K562 (cell line): ENCODE data around the gene DSC2. TPM values are rescaled to one million over a fixed set of nuclear protein-coding genes. Genes with fewer than 3 reads are reported as not detected.

Experiments
- BCOR ChIP-seq: fragments of 450-650 bp; IDR thresholded peaks from 2 replicates; pipeline ENCODE4 v1.6.1; 2016
- BRF1 ChIP-seq: IDR thresholded peaks from 3 replicates; pipeline ENCODE4 v1.6.1; 2011; ENCODE audit warnings: borderline replicate concordance, mild to moderate bottlenecking; ENCODE audit not compliant: insufficient read length; ENCODE audit errors: extremely low read depth
- MAZ ChIP-seq, 2 experiments: fragments of 450-650 bp in 1 of 2; sonication (generic) in 1 of 2; formaldehyde crosslinking; IDR thresholded peaks in 1 of 2; conservative IDR thresholded peaks in 1 of 2; 2 replicates each; pipeline versions ENCODE4 v1.4.0 to v1.5.0; 2020; ENCODE audit warnings: mild to moderate bottlenecking in 1 of 2, missing genetic modification reagents in 1 of 2
- MTA3 ChIP-seq: fragments of 450-650 bp; formaldehyde crosslinking; IDR thresholded peaks from 2 replicates; pipeline ENCODE4 v1.6.1; 2017; ENCODE audit warnings: mild to moderate bottlenecking, borderline replicate concordance
- NR4A1 ChIP-seq, 2 experiments: fragments of 250-450 bp in 1 of 2; fragments of 450-650 bp in 1 of 2; sonication (Bioruptor Pico) in 1 of 2; IDR thresholded peaks; 2 replicates each; pipeline versions ENCODE4 v1.4.0 to v1.6.1; 2016 to 2020; ENCODE audit warnings: mild to moderate bottlenecking in 2 of 2, missing compliant biosample characterization in 1 of 2, missing genetic modification characterization in 1 of 2, moderate library complexity in 1 of 2
- SMARCB1 ChIP-seq: IDR thresholded peaks from 2 replicates; pipeline ENCODE4 v1.6.1; 2011; ENCODE audit warnings: improper control_type of control experiment, low read depth; ENCODE audit not compliant: insufficient read length
- STAT6 ChIP-seq: sonication (generic); formaldehyde crosslinking; IDR thresholded peaks from 2 replicates; pipeline ENCODE4 v1.8.1; 2023; ENCODE audit warnings: mild to moderate bottlenecking, missing genetic modification reagents
- TGIF2 ChIP-seq: sonication (generic); formaldehyde crosslinking; IDR thresholded peaks from 2 replicates; pipeline ENCODE4 v1.8.1; 2022; ENCODE audit warnings: mild to moderate bottlenecking, missing genetic modification reagents, moderate library complexity
- XRCC4 ChIP-seq: IDR thresholded peaks from one replicate; pipeline ENCODE4 v1.6.1; 2011; ENCODE audit not compliant: insufficient read depth, insufficient read length; ENCODE audit errors: extremely low read depth
- ZBTB40 ChIP-seq, 2 experiments: fragments of 450-650 bp in 1 of 2; sonication (generic) in 1 of 2; formaldehyde crosslinking in 1 of 2; IDR thresholded peaks; 2 replicates each; pipeline versions ENCODE4 v1.7.1 to v1.9.0; 2016 to 2022; ENCODE audit warnings: inconsistent platforms in 1 of 2, mild to moderate bottlenecking in 1 of 2, missing genetic modification reagents in 1 of 2
- ZBTB8A ChIP-seq: fragments of 450-650 bp; IDR thresholded peaks from 2 replicates; pipeline ENCODE4 v1.6.1; 2018; ENCODE audit warnings: mild to moderate bottlenecking, moderate library complexity; ENCODE audit not compliant: partially characterized antibody
- ZKSCAN8 ChIP-seq: fragments of 200-800 bp; sonication (Bioruptor generic); IDR thresholded peaks from 2 replicates; pipeline ENCODE4 v1.6.1; 2016; ENCODE audit warnings: missing genetic modification characterization, missing compliant biosample characterization
- polyA plus RNA-seq, 8 experiments: library from polyadenylated mRNA; depleted of rRNA in 4 of 8; stranded (reverse) in 5 of 8; unstranded in 3 of 8; fragments of >200 nt; fragmentation: Nextera tagmentation in 2 of 8; fragmentation: Illumina TruSeq in 1 of 8; extraction: Ambion mirVana in 2 of 8; extraction: Trizol in 1 of 8; gene quantifications; 2 replicates each; pipeline versions ENCODE4 v1.2.1 to v1.2.3, GENCODE V29; 2011 to 2014; ENCODE audit warnings: inconsistent platforms in 1 of 8, missing spikeins in 1 of 8
- total RNA-seq, 7 experiments: library from RNA; depleted of rRNA in 6 of 7; stranded (reverse); fragments of >200 nt in 6 of 7; fragmentation: Illumina TruSeq in 2 of 7; extraction: Trizol in 2 of 7; gene quantifications; 2 replicates each; pipeline versions ENCODE4 v1.2.1 to v1.2.3, GENCODE V29; 2011 to 2021; ENCODE audit warnings: low replicate concordance in 1 of 7
- TF ChIP-seq, protein P1 (sequence below): fragments of 250-450 bp; sonication (Bioruptor Pico); IDR thresholded peaks from 2 replicates; pipeline ENCODE4 v1.4.0; 2020; ENCODE audit warnings: mild to moderate bottlenecking

The DSC2 gene
- total and polyA plus RNA-seq, 9 of the 15 experiments (the other 6 are each of a cell fraction or from before 2014, with no cell fraction given): 3.8 to 15.3 (median 6.4) TPM

DNA sequence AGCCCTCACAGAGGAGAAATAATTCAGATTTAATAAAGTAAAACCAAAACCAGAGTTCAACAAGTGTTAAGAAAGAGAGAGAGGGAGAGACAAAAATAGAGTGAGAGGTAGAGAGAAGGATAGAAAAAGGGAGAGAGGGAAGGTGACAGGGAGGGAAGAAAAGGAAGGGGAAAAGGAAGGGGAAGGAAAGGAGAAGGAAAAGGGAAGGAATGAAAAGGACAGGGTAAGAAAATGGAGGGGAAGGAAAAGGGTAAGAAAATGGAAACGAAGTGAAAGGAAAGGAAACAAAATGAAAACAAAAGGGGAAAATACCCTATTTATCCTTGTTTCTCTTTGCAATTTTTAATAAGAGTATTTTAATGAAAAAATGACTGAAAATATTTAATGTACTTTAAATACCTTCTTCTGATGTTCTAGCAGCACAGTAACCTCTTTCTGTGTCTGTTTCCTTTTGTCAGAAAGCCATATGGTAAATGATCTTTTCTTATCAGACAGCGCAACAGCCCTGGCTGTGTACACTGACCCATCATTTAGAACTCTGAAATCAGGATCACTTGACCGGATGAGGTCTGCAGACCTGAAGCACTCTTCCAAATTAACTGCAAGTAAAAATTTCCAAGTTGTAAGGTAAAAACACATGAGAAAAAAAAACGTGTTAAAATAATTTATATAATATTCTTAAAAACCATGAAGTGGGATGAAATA lies 71.5 kb downstream of the DSC2 start (continued):
- TF ChIP-seq TGIF2: no peak
- no peak for TF ChIP-seq XRCC4
- no peak for TF ChIP-seq STAT6 (CRISPR knock-in tag)
- TF ChIP-seq SMARCB1: no peak
- TF ChIP-seq, protein P1, sequence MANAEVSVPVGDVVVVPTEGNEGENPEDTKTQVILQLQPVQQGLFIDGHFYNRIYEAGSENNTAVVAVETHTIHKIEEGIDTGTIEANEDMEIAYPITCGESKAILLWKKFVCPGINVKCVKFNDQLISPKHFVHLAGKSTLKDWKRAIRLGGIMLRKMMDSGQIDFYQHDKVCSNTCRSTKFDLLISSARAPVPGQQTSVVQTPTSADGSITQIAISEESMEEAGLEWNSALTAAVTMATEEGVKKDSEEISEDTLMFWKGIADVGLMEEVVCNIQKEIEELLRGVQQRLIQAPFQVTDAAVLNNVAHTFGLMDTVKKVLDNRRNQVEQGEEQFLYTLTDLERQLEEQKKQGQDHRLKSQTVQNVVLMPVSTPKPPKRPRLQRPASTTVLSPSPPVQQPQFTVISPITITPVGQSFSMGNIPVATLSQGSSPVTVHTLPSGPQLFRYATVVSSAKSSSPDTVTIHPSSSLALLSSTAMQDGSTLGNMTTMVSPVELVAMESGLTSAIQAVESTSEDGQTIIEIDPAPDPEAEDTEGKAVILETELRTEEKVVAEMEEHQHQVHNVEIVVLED (CRISPR knock-in tag): no peak
- TF ChIP-seq BRF1: no peak
- TF ChIP-seq NR4A1 (CRISPR knock-in tag; IDR thresholded peaks at IDR 0.05): no peak
- TF ChIP-seq NR4A1 (tag; IDR thresholded peaks at IDR 0.05): no peak
- TF ChIP-seq BCOR: no peak
- TF ChIP-seq MAZ (CRISPR knock-in tag; conservative IDR thresholded peaks at IDR 0.05 in 1 of 2, IDR thresholded peaks at IDR 0.05 in 1 of 2): no peak
- TF ChIP-seq ZBTB40 (IDR thresholded peaks at IDR 0.05): peak; percentile 41; the same call in 1 of the 2 replicates
- TF ChIP-seq ZBTB40 (CRISPR knock-in tag; IDR thresholded peaks at IDR 0.05): no peak
- no peak for TF ChIP-seq ZBTB8A
- TF ChIP-seq MTA3: no peak
- no peak for TF ChIP-seq ZKSCAN8
